GM12878 (cell line): Measurements from ENCODE around the gene CADPS. TPM values are rescaled to one million over a fixed set of nuclear protein-coding genes. Genes with fewer than 3 reads are reported as not detected.

Experiments used
- ATAC-seq: fragments of 200-7000 bp; cut with Tn5 transposase; 3 replicates; pipeline ENCODE4 v1.9.1; 2020; ENCODE audit warnings: mild to moderate bottlenecking, moderate library complexity
- BruUV-seq: library from RNA; stranded (reverse); fragments of 400-500 nt; replicated peaks from 2 replicates; lab custom pipeline; 2021; lab: Mats Ljungman, UMichigan
- CTCF ChIA-PET: fragments of 300-600 bp; sonication (Branson Sonifier 250); formaldehyde crosslinking; extraction: SDS; loops from one replicate; lab custom pipeline; 2021; ENCODE audit warnings: inconsistent platforms; lab: Yijun Ruan, JAX
- POLR2A ChIA-PET: fragments of 350-600 bp; formaldehyde crosslinking; extraction: SDS; loops from one replicate; lab custom pipeline; 2021; ENCODE audit warnings: inconsistent platforms; lab: Charles Lee
- RAD21 ChIA-PET: fragments of 300-600 bp; sonication (Branson Sonifier 250); formaldehyde crosslinking; loops from one replicate; lab custom pipeline; 2023; ENCODE audit warnings: antibody characterized with exemption; ENCODE audit not compliant: unreplicated experiment; lab: Charles Lee
- SMC1A ChIA-PET: fragments of 300-600 bp; sonication (Branson Sonifier 250); formaldehyde crosslinking; loops from one replicate; lab custom pipeline; 2023; ENCODE audit not compliant: unreplicated experiment, uncharacterized antibody; lab: Charles Lee
- DNase-seq: peaks from one replicate; pipeline ENCODE4 v3.0.0-alpha.2; 2011; ENCODE audit warnings: low read depth, low spot score
- FAIRE-seq: peaks from 3 replicates; lab custom pipeline; 2011; peaks lifted over from hg19 to GRCh38; lab: Jason Lieb, UNC
- H2AFZ ChIP-seq: 2 replicates; pipeline ENCODE4 v1.6.0; 2011; ENCODE audit warnings: low read depth, low read length, control low read depth; ENCODE audit not compliant: control insufficient read depth
- H3K27ac ChIP-seq: 2 replicates; pipeline ENCODE4 v1.5.1; 2011; ENCODE audit warnings: control low read depth; ENCODE audit not compliant: control insufficient read depth, insufficient read depth
- H3K27me3 ChIP-seq, 2 experiments: replicated peaks in 1 of 2; 2 replicates each; pipeline versions ENCODE4 v1.6.0 to v1.6.1; 2011; ENCODE audit warnings: low read length in 1 of 2; ENCODE audit not compliant: control insufficient read depth in 2 of 2, insufficient read depth in 2 of 2
- H3K36me3 ChIP-seq, 2 experiments: 2 replicates each; pipeline ENCODE4 v1.5.1; 2011; ENCODE audit warnings: low read length in 1 of 2; ENCODE audit not compliant: control insufficient read depth in 2 of 2, insufficient read depth in 2 of 2
- H3K4me1 ChIP-seq: 2 replicates; pipeline ENCODE4 v1.6.1; 2011; ENCODE audit warnings: mild to moderate bottlenecking, low read length, moderate library complexity, mixed read lengths; ENCODE audit not compliant: control insufficient read depth, insufficient read depth
- H3K4me2 ChIP-seq: 2 replicates; pipeline ENCODE4 v1.6.0; 2011; ENCODE audit warnings: control low read depth; ENCODE audit not compliant: control insufficient read depth, insufficient read depth
- H3K4me3 ChIP-seq: fragments of 200-600 bp; sonication (generic); 2 replicates; pipeline ENCODE4 v1.5.1; 2016
- H3K79me2 ChIP-seq: 2 replicates; pipeline ENCODE4 v1.6.0; 2011; ENCODE audit warnings: low read length; ENCODE audit not compliant: control insufficient read depth, insufficient read depth
- H3K9ac ChIP-seq: 2 replicates; pipeline ENCODE4 v1.8.0; 2011; ENCODE audit warnings: low read length, control low read depth, mixed read lengths; ENCODE audit not compliant: control insufficient read depth, insufficient read depth
- H3K9me3 ChIP-seq: replicated peaks from 3 replicates; pipeline ENCODE4 v1.5.1; 2011; ENCODE audit warnings: mild to moderate bottlenecking, low read length; ENCODE audit not compliant: control insufficient read depth, insufficient read depth
- H4K20me1 ChIP-seq: 2 replicates; pipeline ENCODE4 v1.6.0; 2011; ENCODE audit not compliant: control insufficient read depth, insufficient read depth
- ELK1 ChIP-seq: IDR thresholded peaks from 2 replicates; pipeline ENCODE4 v1.6.1; 2012; ENCODE audit warnings: low read depth, low read length, improper control_type of control experiment
- FOS ChIP-seq: IDR thresholded peaks from 3 replicates; pipeline ENCODE4 v1.6.1; 2011; ENCODE audit warnings: borderline replicate concordance; ENCODE audit not compliant: insufficient read length; ENCODE audit errors: extremely low read depth
- JUND ChIP-seq: IDR thresholded peaks from 2 replicates; pipeline ENCODE4 v1.6.1; 2012; ENCODE audit warnings: low read depth, mild to moderate bottlenecking, low read length, improper control_type of control experiment, moderate library complexity
- PRDM15 ChIP-seq: fragments of 450-650 bp; formaldehyde crosslinking; IDR thresholded peaks from 2 replicates; pipeline ENCODE4 v1.4.0; 2020; ENCODE audit warnings: mild to moderate bottlenecking, moderate library complexity
- WGBS: methylation state at CpG from one replicate; pipeline ENCODE4 v1.1.6; 2016; ENCODE audit warnings: low lambda C conversion rate; ENCODE audit not compliant: insufficient replicate concordance, insufficient coverage; ENCODE audit errors: missing lambda C conversion rate; 5-methylcytosine and 5-hydroxymethylcytosine counted together
- in situ Hi-C: fragments of 300-500 bp; cut with MboI; formaldehyde crosslinking; loops from 9 replicates; pipeline ENCODE4 v1.14.3; 2018; ENCODE audit warnings: mixed read lengths
- intact Hi-C: fragments of 100-400 bp; cut with micrococcal nuclease; formaldehyde crosslinking; loops from one replicate; pipeline ENCODE4 v1.14.2; 2022; ENCODE audit not compliant: unreplicated experiment
- polyA plus RNA-seq, 11 experiments: library from polyadenylated mRNA; depleted of rRNA in 4 of 11; unstranded in 6 of 11; stranded (reverse) in 5 of 11; fragments of >200 nt; fragmentation: Nextera tagmentation in 4 of 11; fragmentation: Illumina TruSeq in 1 of 11; extraction: Ambion mirVana in 4 of 11; extraction: Trizol in 1 of 11; gene quantifications; 1 replicate in 1 of 11; 2 replicates in 10 of 11; pipeline versions ENCODE4 v1.2.1 to v1.2.3, GENCODE V29; 2011 to 2016; ENCODE audit warnings: inconsistent platforms in 2 of 11, missing spikeins in 2 of 11, low read depth in 1 of 11
- small RNA-seq: library from RNA; depleted of rRNA; stranded (forward); fragments of <200 nt; gene quantifications from one replicate; pipeline ENCODE3, GENCODE V24; 2014
- total RNA-seq, 4 experiments: library from RNA; depleted of rRNA in 3 of 4; stranded (reverse); fragments of >200 nt in 3 of 4; fragmentation: Illumina TruSeq in 1 of 4; extraction: Trizol in 1 of 4; gene quantifications; 2 replicates each; pipeline versions ENCODE4 v1.2.1 to v1.2.3, GENCODE V29; 2013 to 2021

The CADPS gene
- total and polyA plus RNA-seq, 10 of the 15 experiments (the other 5 are each of a cell fraction or from before 2014, with no cell fraction given), result 0.20 TPM; not detected in 9

DNA sequence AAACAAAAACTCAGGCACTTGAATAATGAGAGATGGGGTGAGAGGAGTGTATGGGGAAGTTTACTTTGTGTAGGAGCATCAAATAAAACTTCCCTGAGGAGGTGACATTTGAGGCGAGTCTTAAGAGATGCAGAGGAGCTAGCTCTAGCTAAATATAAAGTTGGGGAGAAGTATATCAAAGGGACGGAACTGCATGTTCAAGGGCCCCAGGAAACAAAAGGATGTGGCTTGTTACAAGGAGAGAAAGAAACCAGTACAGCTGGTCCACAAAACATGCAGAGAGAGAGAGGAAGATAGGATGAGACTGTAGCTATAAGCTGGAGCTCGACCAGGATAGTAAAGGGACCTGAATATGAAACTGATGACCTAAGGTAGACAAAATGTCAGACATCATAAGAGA, 519.5 kb downstream of the CADPS start:
- H3K27me3 ChIP-seq, result no peaks in the 10 kb centered on the region
- in situ Hi-C loops, result no loop called here
- H4K20me1 ChIP-seq, result no peaks in the 10 kb centered on the region
- no peak overlapping the region for H3K4me2 ChIP-seq
- H3K79me2 ChIP-seq, result no peaks in the 10 kb centered on the region
- ChIA-PET RAD21 (no interaction called here), CTCF (interaction anchor here (1.3 kb wide), 1 partner anchor 25 kb away, joined by 4 read pairs; no protein-coding TSS in a partner anchor), POLR2A (no interaction called here), SMC1A (interaction anchor here (1.0 kb wide), 1 partner anchor 24 kb away, joined by 3 read pairs; no protein-coding TSS in a partner anchor)
- no peaks in the 10 kb centered on the region for H3K9me3 ChIP-seq
- DNase-seq (no peak), FAIRE-seq (no peak), ATAC-seq (no peak)
- H3K36me3 ChIP-seq, result no peaks in the 10 kb centered on the region
- H3K27ac ChIP-seq, result no peak overlapping the region
- BruUV-seq, result no TSS peak
- no peak overlapping the region for H3K4me3 ChIP-seq
- no peaks in the 10 kb centered on the region for H3K4me1 ChIP-seq
- TF ChIP-seq JUND, result no peak
- TF ChIP-seq ELK1, result no peak
- TF ChIP-seq FOS, result no peak
- TF ChIP-seq PRDM15 (CRISPR knock-in tag), result no peak
- intact Hi-C loops, result no loop called here
- WGBS, result 0% methylated on average over 3 of the region's 3 CpGs
- H2AFZ ChIP-seq, result no peak overlapping the region
- no peak overlapping the region for H3K9ac ChIP-seq

Small RNAs within 50 kb of the gene (small RNA-seq; reads per million reads assigned to genes)
- gene RN7SL863P (not detected), gene RNU6-139P (not detected)
